HepG2 (cell line): ENCODE results near the gene SLC4A8. TPM values are rescaled to one million over a fixed set of nuclear protein-coding genes. Genes with fewer than 3 reads are reported as not detected.

Source experiments
- ATAC-seq: fragments of 200-7000 bp; cut with Tn5 transposase; 3 replicates; pipeline ENCODE4 v1.9.1; 2020; ENCODE audit warnings: mild to moderate bottlenecking, moderate library complexity
- BruUV-seq: library from RNA; stranded (reverse); fragments of 400-500 nt; replicated peaks from 2 replicates; lab custom pipeline; 2021; lab: Mats Ljungman, UMichigan
- CTCF ChIA-PET: fragments of 300-600 bp; formaldehyde crosslinking; extraction: SDS; loops from one replicate; lab custom pipeline; 2021; ENCODE audit warnings: low total read pairs, inconsistent platforms, low intra/inter-chr PET ratio; lab: Yijun Ruan, JAX
- POLR2A ChIA-PET: fragments of 350-600 bp; sonication (Branson Sonifier 250); formaldehyde crosslinking; loops from one replicate; lab custom pipeline; 2020; ENCODE audit warnings: antibody characterized with exemption, inconsistent platforms; lab: Yijun Ruan, JAX
- DNase-seq: peaks from one replicate; pipeline ENCODE4 v3.0.0-alpha.2; 2015; ENCODE audit warnings: low spot score
- FAIRE-seq: peaks from 3 replicates; lab custom pipeline; 2011; peaks lifted over from hg19 to GRCh38; lab: Jason Lieb, UNC
- H2AFZ ChIP-seq: one replicate; pipeline ENCODE4 v1.6.1; 2011; ENCODE audit warnings: low read length, inconsistent platforms
- H3K27ac ChIP-seq: fragments of 300-600 bp; 3 replicates; pipeline ENCODE4 v1.8.0; 2011; ENCODE audit warnings: mixed run types, mild to moderate bottlenecking, mixed read lengths, low read length, inconsistent platforms; ENCODE audit not compliant: insufficient read depth; ENCODE audit errors: extremely low read length
- H3K27me3 ChIP-seq, 2 experiments: fragments of 200-600 bp in 1 of 2; 2 replicates in 1 of 2; 3 replicates in 1 of 2; pipeline versions ENCODE4 v1.6.0 to v1.8.0; 2011; ENCODE audit warnings: low read length in 2 of 2, mild to moderate bottlenecking in 2 of 2, moderate library complexity in 2 of 2, inconsistent platforms in 1 of 2; ENCODE audit not compliant: insufficient read depth in 2 of 2, control insufficient read depth in 1 of 2
- H3K36me3 ChIP-seq, 2 experiments: fragments of 200-600 bp in 1 of 2; replicated peaks in 1 of 2; 2 replicates in 1 of 2; 3 replicates in 1 of 2; pipeline versions ENCODE4 v1.5.1 to v1.8.0; 2011; ENCODE audit warnings: low read length in 2 of 2, inconsistent platforms in 1 of 2; ENCODE audit not compliant: insufficient read depth in 2 of 2, control insufficient read depth in 1 of 2
- H3K4me1 ChIP-seq: 2 replicates; pipeline ENCODE4 v1.5.1; 2012; ENCODE audit warnings: low read length, inconsistent platforms; ENCODE audit not compliant: insufficient read depth
- H3K4me2 ChIP-seq: 2 replicates; pipeline ENCODE4 v1.6.0; 2011; ENCODE audit warnings: low read depth, low read length, inconsistent platforms
- H3K4me3 ChIP-seq, 3 experiments: fragments of 200-600 bp in 1 of 3; sonication (generic), shearing (Covaris generic) in 1 of 3; replicated peaks in 1 of 3; 2 replicates each; pipeline ENCODE4 v1.5.1; 2011 to 2016; ENCODE audit warnings: low read length in 3 of 3, inconsistent platforms in 2 of 3, low read depth in 2 of 3, mild to moderate bottlenecking in 2 of 3, control low read depth in 1 of 3, mixed read lengths in 1 of 3; ENCODE audit not compliant: insufficient read depth in 1 of 3
- H3K79me2 ChIP-seq: one replicate; pipeline ENCODE4 v1.6.1; 2011; ENCODE audit warnings: low read length, inconsistent platforms; ENCODE audit not compliant: insufficient read depth
- H3K9ac ChIP-seq: 2 replicates; pipeline ENCODE4 v1.6.0; 2011; ENCODE audit warnings: mild to moderate bottlenecking, low read depth, low read length, inconsistent platforms; ENCODE audit not compliant: insufficient read depth
- H3K9me3 ChIP-seq: 2 replicates; pipeline ENCODE4 v1.5.1; 2012; ENCODE audit warnings: mild to moderate bottlenecking, low read length
- H4K20me1 ChIP-seq: 2 replicates; pipeline ENCODE4 v1.6.0; 2011; ENCODE audit warnings: inconsistent platforms, mild to moderate bottlenecking, low read length, moderate library complexity; ENCODE audit not compliant: insufficient read depth
- AKAP8 ChIP-seq: sonication (generic); formaldehyde crosslinking; IDR thresholded peaks from 2 replicates; pipeline ENCODE4 v1.5.1; 2020; ENCODE audit warnings: mild to moderate bottlenecking, missing genetic modification reagents
- ARID2 ChIP-seq: sonication (generic); formaldehyde crosslinking; IDR thresholded peaks from 2 replicates; pipeline ENCODE4 v1.8.1; 2022; ENCODE audit warnings: mild to moderate bottlenecking, missing genetic modification reagents, borderline replicate concordance
- FIP1L1 ChIP-seq: fragments of 200-400 bp; formaldehyde crosslinking; IDR thresholded peaks from 2 replicates; pipeline ENCODE4 v1.6.1; 2018; ENCODE audit warnings: low read depth, mild to moderate bottlenecking, low read length, moderate library complexity, borderline replicate concordance; ENCODE audit not compliant: insufficient read depth
- HCFC1 ChIP-seq: fragments of 150-350 bp; IDR thresholded peaks from 2 replicates; pipeline ENCODE4 v1.6.1; 2014; ENCODE audit warnings: low read depth, low read length
- HOXA5 ChIP-seq: sonication (generic); formaldehyde crosslinking; IDR thresholded peaks from 2 replicates; pipeline ENCODE4 v1.4.0; 2020; ENCODE audit warnings: missing genetic modification reagents
- HOXA9 ChIP-seq: sonication (generic); formaldehyde crosslinking; IDR thresholded peaks from 2 replicates; pipeline ENCODE4 v1.8.1; 2022; ENCODE audit warnings: missing genetic modification reagents, mild to moderate bottlenecking, moderate library complexity, borderline replicate concordance
- TARDBP ChIP-seq: sonication (generic); formaldehyde crosslinking; IDR thresholded peaks from 2 replicates; pipeline ENCODE4 v1.8.0; 2022; ENCODE audit warnings: mild to moderate bottlenecking, missing genetic modification reagents
- TCF12 ChIP-seq, 2 experiments: fragments of 450-650 bp in 1 of 2; sonication (generic) in 1 of 2; formaldehyde crosslinking in 1 of 2; IDR thresholded peaks; 2 replicates each; pipeline versions ENCODE4 v1.6.1 to v1.8.0; 2017 to 2022; ENCODE audit warnings: antibody characterized with exemption in 1 of 2, mild to moderate bottlenecking in 1 of 2, missing genetic modification reagents in 1 of 2, moderate library complexity in 1 of 2
- ZNF318 ChIP-seq: sonication (generic); formaldehyde crosslinking; IDR thresholded peaks from 2 replicates; pipeline ENCODE4 v1.4.0; 2020; ENCODE audit warnings: mild to moderate bottlenecking, missing genetic modification reagents
- ZNF615 ChIP-seq: sonication (generic); formaldehyde crosslinking; IDR thresholded peaks from 2 replicates; pipeline ENCODE4 v1.5.0; 2020; ENCODE audit warnings: mild to moderate bottlenecking, missing genetic modification reagents, borderline replicate concordance
- ZNF816 ChIP-seq: sonication (generic); formaldehyde crosslinking; IDR thresholded peaks from 2 replicates; pipeline ENCODE4 v1.8.0; 2022; ENCODE audit warnings: missing genetic modification reagents, mild to moderate bottlenecking, borderline replicate concordance
- WGBS: methylation state at CpG from one replicate; pipeline ENCODE4 v1.1.6; 2017; ENCODE audit warnings: low lambda C conversion rate; 5-methylcytosine and 5-hydroxymethylcytosine counted together
- in situ Hi-C: cut with HindIII; loops from 2 replicates; pipeline ENCODE4 v1.10.0; 2017; ENCODE audit warnings: low pct_unique_long_range_greater_than_20kb; ENCODE audit not compliant: extremely low pct_ligation_motif_present
- intact Hi-C: fragments of 100-400 bp; cut with micrococcal nuclease; formaldehyde crosslinking; loops from one replicate; pipeline ENCODE4 v1.10.0; 2022; ENCODE audit not compliant: unreplicated experiment
- polyA plus RNA-seq, 8 experiments: library from polyadenylated mRNA; depleted of rRNA in 3 of 8; stranded (reverse) in 7 of 8; unstranded in 1 of 8; fragments of >200 nt; fragmentation: Illumina TruSeq in 4 of 8; extraction: Trizol in 4 of 8; gene quantifications; 2 replicates each; pipeline versions ENCODE4 v1.2.1 to v1.2.3, GENCODE V29; 2011 to 2016; ENCODE audit warnings: low read depth in 4 of 8, missing spikeins in 1 of 8, mixed read lengths in 1 of 8; ENCODE audit not compliant: insufficient read depth in 1 of 8
- total RNA-seq, 5 experiments: library from RNA; depleted of rRNA; stranded (reverse); fragments of >200 nt; fragmentation: Illumina TruSeq; extraction: Trizol; gene quantifications; 2 replicates each; pipeline ENCODE4 v1.2.3, GENCODE V29; 2016; ENCODE audit warnings: low read depth in 1 of 5
- TF ChIP-seq, protein P1 (sequence below): sonication (generic); formaldehyde crosslinking; IDR thresholded peaks from 2 replicates; pipeline ENCODE4 v1.5.0; 2020; ENCODE audit warnings: mild to moderate bottlenecking, missing genetic modification reagents, borderline replicate concordance
- TF ChIP-seq, protein P2 (sequence below): sonication (generic); formaldehyde crosslinking; IDR thresholded peaks from 2 replicates; pipeline ENCODE4 v1.9.0; 2022; ENCODE audit warnings: low read depth, missing genetic modification reagents

The SLC4A8 gene
- total and polyA plus RNA-seq, 2 of the 13 experiments (the other 11 are each of a cell fraction or from before 2014, with no cell fraction given): under 0.01 to 0.07 TPM

- no peak overlapping the region for H2AFZ ChIP-seq
- H3K27ac ChIP-seq: no peak overlapping the region
- ATAC-seq: no peak
- CTCF ChIA-PET: no interaction called here
- intact Hi-C loops (no loop called here), in situ Hi-C loops (no loop called here)
- TF ChIP-seq HCFC1: no peak
- TF ChIP-seq ZNF615 (CRISPR knock-in tag): no peak
- TF ChIP-seq ARID2 (CRISPR knock-in tag): no peak
- no peak for TF ChIP-seq ZNF816 (CRISPR knock-in tag)
- TF ChIP-seq, protein P1, sequence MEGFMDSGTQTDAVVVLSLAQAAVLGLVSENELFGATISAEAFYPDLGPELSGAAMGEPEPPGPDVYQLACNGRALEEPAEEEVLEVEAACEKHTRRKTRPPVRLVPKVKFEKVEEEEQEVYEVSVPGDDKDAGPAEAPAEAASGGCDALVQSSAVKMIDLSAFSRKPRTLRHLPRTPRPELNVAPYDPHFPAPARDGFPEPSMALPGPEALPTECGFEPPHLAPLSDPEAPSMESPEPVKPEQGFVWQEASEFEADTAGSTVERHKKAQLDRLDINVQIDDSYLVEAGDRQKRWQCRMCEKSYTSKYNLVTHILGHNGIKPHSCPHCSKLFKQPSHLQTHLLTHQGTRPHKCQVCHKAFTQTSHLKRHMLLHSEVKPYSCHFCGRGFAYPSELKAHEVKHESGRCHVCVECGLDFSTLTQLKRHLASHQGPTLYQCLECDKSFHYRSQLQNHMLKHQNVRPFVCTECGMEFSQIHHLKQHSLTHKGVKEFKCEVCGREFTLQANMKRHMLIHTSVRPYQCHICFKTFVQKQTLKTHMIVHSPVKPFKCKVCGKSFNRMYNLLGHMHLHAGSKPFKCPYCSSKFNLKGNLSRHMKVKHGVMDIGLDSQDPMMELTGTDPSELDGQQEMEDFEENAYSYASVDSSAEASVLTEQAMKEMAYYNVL (CRISPR knock-in tag): no peak
- TF ChIP-seq ZNF318 (CRISPR knock-in tag): no peak
- TF ChIP-seq TARDBP (CRISPR knock-in tag): no peak
- TF ChIP-seq HOXA9 (CRISPR knock-in tag): no peak
- TF ChIP-seq HOXA5: no peak
- no peak for TF ChIP-seq FIP1L1
- TF ChIP-seq, protein P2, sequence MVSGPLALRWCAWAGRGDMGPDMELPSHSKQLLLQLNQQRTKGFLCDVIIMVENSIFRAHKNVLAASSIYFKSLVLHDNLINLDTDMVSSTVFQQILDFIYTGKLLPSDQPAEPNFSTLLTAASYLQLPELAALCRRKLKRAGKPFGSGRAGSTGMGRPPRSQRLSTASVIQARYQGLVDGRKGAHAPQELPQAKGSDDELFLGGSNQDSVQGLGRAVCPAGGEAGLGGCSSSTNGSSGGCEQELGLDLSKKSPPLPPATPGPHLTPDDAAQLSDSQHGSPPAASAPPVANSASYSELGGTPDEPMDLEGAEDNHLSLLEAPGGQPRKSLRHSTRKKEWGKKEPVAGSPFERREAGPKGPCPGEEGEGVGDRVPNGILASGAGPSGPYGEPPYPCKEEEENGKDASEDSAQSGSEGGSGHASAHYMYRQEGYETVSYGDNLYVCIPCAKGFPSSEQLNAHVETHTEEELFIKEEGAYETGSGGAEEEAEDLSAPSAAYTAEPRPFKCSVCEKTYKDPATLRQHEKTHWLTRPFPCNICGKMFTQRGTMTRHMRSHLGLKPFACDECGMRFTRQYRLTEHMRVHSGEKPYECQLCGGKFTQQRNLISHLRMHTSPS (CRISPR knock-in tag): no peak
- no peak for TF ChIP-seq AKAP8
- TF ChIP-seq TCF12 (IDR thresholded peaks at IDR 0.05): no peak
- no peak for TF ChIP-seq TCF12 (CRISPR knock-in tag; IDR thresholded peaks at IDR 0.05)
- no peaks in the 10 kb centered on the region for H3K9me3 ChIP-seq
- no peak for FAIRE-seq
- H3K4me1 ChIP-seq: peaks cover 14% of the 10 kb centered on the region
- no peaks in the 10 kb centered on the region for H4K20me1 ChIP-seq
- no peaks in the 10 kb centered on the region for H3K27me3 ChIP-seq
- no peaks in the 10 kb centered on the region for H3K79me2 ChIP-seq
- POLR2A ChIA-PET: no interaction called here
- H3K9ac ChIP-seq: no peak overlapping the region
- DNase-seq: no peak
- no peak overlapping the region for H3K4me3 ChIP-seq
- H3K4me2 ChIP-seq: no peak overlapping the region
- BruUV-seq: no TSS peak
- H3K36me3 ChIP-seq: no peaks in the 10 kb centered on the region
- 87% methylated on average over 13 of the region's 13 CpGs for WGBS
Observed at GRCh38 chr12:51401486-51401885, 23.1 kb upstream of the SLC4A8 start.
